T47D (cell line): Measurements from ENCODE around the gene F7.
A peak's percentile ranks its signal among the peaks of the same experiment; 100 is the strongest.
"Not testable (repeated sequence)": the region's sequence is repeated elsewhere in the genome, so short reads cannot be mapped to it uniquely, and the experiment has no call there.

Source experiments
- DNase-seq, 2 experiments: peaks; one replicate each; pipeline versions ENCODE4 v3.0.0 to v3.0.0-alpha.2; 2011 to 2012; ENCODE audit warnings: low read depth in 1 of 2, low spot score in 1 of 2
- JUND ChIP-seq: IDR thresholded peaks from 2 replicates; pipeline ENCODE4 v1.6.1; 2012; ENCODE audit warnings: low read depth
- in situ Hi-C: cut with HindIII; loops from 2 replicates; pipeline ENCODE4 v1.10.0; 2016; ENCODE audit warnings: low sequenced_read_pairs, low pct_unique_long_range_greater_than_20kb

F7 gene

DNA sequence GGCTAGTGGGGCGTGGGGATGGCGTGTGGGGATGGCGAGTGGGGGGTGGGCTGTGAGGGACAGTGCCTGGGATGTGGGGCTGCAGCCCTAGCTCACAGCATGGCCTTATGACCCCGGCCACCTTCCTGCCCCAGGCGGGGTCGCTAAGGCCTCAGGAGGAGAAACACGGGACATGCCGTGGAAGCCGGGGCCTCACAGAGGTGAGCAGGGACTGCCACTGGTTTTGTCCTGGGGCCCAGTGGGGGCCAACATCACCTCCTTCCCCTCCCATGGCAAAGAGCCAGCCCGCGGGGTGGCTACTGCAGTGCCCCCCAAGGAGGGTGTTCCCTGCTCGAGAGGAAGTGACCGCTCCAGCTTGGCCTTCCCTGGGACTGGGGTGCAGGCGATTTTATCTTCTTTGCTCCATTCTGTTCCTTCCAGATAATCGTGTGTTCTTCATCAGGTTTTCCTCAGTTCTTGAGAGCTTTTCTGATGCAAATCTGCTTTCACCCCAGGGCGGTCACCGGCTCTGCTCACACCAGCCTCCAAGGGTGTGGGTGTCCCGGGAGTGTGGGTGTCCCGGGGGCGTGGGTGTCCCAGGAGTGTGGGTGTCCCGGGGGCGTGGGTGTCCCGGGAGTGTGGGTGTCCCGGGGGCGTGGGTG is 1.2 kb downstream of the F7 start:
- in situ Hi-C loops: no loop called here
- peak in 1 of 2 experiments; percentile 6 for DNase-seq
- no peak for TF ChIP-seq JUND

DNA sequence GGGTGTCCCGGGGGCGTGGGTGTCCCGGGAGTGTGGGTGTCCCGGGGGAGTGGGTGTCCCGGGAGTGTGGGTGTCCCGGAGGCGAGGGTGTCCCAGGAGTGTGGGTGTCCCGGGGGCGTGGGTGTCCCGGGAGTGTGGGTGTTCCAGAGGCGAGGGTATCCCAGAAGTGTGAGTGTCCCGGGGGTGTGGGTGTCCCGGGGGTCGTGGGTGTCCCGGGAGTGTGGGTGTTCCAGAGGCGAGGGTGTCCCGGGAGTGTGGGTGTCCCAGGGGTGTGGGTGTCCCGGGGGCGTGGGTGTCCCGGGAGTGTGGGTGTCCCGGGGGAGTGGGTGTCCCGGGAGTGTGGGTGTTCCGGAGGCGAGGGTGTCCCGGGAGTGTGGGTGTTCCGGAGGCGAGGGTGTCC is 2.9 kb downstream of the F7 start:
- DNase-seq, in situ Hi-C loops: not testable (repeated sequence)

DNA sequence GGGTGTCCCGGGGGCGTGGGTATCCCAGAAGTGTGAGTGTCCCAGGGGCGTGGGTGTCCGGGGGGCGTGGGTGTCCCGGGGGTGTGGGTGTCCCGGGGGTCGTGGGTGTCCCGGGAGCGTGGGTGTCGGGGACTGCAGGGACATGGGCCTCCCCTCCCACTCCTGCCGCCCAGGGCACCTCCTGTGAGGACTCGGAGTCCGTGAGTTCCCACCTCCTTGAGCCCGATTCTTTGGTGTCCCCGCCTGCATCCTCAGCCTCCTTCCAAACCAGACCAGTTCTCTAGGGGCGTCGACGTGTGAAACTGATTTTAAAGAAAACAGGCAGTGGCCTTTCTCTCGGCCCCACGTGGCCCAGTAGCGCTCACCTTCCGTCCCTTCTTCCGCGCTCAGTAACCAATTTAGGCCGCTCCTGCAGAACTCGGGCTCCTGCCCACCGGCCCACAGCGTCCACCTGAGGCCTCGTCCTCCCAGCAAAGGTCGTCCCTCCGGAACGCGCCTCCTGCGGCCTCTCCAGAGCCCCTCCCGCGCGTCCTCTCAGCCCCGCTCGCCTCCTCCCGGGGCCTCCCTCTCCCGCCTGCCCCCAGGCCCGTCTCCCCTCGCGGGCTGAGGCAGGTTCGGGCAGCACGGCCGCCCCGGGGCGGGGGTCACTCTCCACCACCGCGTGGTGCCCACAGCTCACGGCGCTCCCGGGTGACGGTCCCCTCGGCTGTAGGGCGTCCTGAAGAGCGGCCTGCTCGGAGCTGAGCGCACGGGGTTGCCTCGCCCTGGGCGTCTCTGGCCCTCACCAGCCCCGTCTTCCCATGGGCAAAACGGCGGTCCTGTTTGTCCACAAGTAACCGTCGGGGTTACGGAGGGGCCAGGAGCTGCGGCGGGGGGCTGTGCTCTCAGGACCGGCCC is 3.8 kb downstream of the F7 start:
- DNase-seq: no peak
- in situ Hi-C loops: no loop called here
- no peak for TF ChIP-seq JUND

DNA sequence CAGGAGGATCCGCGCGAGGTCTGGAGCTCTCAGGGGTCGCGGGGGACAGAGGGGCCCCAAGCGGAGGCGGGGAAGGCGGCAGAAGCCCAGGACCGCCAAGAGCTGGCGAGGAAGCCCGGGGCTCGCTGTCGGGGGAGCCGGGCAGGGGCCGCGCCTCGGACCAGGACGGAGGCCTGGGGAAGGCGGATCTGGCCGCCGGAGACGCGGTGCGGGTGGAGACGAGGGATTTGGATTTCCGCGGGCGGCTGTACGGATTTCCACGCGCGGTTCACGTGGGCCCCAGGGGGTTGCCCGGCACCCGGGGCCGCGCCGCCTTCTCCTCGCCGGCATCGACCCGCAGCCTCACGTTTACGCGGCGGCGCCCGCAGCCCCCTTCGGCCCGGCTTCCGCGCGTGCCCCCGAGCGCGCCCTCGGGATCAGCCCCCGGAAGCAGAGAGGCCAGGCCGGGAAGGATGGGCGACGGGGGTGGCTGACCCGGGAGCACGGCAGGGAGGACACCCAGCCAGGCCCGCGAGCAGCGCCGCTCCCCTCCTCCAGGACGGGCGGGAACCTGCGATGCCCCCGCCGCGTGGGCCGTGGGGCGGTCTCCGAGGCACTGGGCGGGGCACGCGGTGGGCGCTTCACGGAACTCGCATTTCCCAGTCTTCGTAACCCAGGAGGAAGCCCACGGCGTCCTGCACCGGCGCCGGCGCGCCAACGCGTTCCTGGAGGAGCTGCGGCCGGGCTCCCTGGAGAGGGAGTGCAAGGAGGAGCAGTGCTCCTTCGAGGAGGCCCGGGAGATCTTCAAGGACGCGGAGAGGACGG is 4.7 kb downstream of the F7 start:
- in situ Hi-C loops: no loop called here
- DNase-seq: no peak
- no peak for TF ChIP-seq JUND

DNA sequence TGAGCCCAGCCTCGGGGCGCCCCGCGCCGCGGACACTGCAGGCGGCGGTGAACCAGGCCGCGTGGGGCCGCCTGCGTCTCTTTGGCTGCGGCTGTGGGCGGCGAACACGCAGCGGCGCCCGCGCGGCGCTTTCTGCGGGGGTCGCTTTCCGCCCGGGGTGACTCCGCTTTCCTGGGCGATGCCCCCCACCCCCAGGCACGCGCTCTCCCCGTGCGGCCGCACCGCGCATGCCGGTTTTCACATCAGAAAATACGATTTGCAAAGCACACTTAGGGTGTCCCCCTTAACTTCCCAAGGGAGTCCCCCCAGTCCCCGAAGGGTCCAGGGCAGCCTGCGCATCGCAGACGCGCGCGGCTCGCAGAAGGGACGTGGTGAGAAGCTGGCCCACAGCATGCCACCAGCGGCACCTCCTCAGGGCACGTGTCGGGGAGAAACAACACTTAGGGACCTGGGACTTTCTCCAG is 5.3 kb downstream of the F7 start:
- DNase-seq: no peak
- in situ Hi-C loops: no loop called here

DNA sequence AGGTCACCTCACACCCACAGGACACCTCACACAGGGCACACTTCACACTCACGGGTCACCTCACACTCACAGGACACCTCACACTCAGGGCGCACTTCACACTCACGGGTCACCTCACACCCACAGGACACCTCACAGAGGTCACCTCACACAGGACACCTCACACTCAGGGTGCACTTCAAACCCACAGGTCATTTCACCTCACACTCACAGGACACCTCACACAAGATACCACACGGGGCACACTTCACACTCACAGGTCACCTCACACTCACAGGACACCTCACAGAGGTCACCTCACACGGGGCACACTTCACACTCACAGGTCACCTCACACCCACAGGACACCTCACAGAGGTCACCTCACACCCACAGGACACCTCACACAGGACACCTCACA is 6.2 kb downstream of the F7 start:
- DNase-seq, in situ Hi-C loops: not testable (repeated sequence)

More for the DNA sequence above, 5.3 kb downstream of the F7 start:
- TF ChIP-seq JUND: no peak

DNA sequence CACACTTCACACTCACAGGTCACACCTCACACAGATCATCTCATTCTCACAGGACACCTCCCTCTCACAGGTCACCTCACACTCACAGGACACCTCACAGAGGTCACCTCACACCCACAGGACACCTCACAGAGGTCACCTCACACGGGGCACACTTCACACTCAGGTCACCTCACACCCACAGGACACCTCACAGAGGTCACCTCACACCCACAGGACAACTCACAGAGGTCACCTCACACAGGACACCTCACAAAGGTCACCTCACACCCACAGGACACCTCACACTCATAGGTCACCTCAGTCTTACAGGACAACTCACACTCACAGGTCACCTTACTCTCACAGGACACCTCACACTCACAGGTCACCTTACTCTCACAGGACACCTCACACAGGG is 6.9 kb downstream of the F7 start:
- DNase-seq, in situ Hi-C loops: not testable (repeated sequence)

DNA sequence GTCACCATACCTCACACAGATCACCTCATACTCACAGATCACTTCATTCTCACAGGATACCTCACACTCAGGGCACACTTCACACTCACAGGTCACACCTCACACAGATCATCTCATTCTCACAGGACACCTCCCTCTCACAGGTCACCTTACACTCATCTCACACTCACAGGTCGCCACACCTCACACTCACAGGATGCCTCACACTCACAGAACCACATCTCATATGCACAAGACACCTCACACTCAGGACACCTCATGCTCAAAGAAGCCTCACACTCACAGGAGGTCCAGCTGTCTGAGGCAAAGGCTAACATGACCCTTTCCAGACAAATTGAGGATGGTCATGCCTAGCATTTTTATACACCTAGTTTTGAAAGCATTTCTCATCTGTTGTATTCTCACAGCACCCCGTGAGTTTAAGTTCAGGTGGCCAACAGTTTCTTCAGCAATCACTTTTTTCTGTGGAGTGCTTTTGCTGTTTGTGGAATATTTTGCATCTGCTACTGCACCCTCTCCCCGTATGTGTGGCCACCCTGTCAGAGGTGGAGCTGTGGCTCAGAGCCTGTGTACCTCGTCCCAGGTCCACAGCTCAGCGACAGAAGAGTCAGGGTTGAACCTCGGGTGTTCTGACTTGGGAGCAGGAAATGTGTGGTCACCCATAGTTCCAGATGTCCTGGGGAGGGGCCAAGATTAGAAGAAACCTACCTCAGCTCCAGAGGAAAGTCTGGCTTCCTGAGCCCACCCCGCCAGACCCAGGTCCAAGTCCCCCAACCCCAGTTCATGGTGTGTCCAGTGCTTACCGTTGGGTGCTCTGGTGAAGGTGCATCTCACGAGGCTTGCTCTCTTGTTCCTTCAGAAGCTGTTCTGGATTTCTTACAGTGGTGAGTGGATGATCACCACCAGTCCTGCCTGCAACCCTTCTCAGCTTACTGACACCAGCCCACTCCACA is 7.6 kb downstream of the F7 start:
- in situ Hi-C loops: no loop called here
- DNase-seq: no peak

DNA sequence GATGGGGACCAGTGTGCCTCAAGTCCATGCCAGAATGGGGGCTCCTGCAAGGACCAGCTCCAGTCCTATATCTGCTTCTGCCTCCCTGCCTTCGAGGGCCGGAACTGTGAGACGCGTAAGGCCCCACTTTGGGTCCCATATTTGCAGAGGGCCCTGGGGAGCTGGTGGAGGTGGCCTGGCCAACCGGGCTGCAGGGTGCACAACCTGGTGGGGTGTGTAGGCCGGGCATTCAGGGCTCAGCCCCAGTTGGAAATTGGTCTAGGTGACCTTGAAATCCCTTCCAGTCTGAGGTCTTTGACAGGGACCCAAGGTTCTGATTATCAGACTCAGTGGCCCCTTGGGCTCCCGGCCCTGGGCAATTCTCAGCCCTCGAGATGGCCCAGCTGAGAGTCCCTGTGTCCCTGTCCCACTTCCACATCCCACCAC is 8.3 kb downstream of the F7 start:
- DNase-seq: no peak
- in situ Hi-C loops: no loop called here
- TF ChIP-seq JUND: no peak

More for the DNA sequence above, 7.6 kb downstream of the F7 start:
- no peak for TF ChIP-seq JUND

DNA sequence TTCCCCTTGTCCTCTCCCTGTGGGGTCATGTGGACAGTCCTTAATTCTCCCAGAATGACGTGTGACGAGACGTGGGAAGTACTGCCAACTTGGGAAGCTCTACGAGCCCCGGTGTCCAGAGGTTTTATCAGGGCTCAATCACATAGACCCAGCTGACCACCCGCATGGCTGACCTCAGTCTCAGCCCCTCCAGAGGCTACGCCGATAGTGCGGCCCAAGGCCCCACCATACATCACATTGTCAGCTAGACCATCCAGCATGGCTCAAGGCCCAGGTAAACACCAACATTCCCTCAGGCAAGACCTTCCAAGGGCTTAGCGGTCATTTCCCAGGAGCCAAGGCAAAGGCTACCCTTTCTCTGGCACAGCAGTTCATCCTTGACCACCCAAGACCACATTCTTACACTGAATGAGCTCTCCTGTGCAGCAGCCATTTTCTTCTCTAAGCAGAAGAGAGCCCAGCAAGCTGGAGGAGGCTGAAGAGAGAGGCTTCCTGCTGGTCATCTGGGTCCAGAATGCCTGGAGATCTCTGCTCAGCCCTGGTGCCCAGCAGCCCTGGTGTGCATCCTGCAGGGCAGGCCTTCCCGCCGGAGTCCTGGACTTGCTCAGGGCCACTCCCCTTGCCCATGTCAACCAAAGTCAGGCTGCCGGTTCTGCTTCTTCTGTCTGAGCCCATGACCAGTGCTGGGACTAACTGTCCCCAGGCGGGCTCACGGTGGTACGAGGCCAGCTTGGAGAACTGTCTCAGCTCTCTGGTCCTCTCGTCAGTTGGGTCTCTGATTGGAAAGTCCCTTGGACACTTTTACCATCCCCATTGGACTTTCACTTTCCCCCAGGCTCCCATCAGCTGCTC is 9.1 kb downstream of the F7 start:
- in situ Hi-C loops: no loop called here
- no peak for DNase-seq
- no peak for TF ChIP-seq JUND
